ENCODE results near the gene HIP1R.
A peak's percentile ranks its signal among the peaks of the same experiment; 100 is the strongest.

The HIP1R gene

DNA sequence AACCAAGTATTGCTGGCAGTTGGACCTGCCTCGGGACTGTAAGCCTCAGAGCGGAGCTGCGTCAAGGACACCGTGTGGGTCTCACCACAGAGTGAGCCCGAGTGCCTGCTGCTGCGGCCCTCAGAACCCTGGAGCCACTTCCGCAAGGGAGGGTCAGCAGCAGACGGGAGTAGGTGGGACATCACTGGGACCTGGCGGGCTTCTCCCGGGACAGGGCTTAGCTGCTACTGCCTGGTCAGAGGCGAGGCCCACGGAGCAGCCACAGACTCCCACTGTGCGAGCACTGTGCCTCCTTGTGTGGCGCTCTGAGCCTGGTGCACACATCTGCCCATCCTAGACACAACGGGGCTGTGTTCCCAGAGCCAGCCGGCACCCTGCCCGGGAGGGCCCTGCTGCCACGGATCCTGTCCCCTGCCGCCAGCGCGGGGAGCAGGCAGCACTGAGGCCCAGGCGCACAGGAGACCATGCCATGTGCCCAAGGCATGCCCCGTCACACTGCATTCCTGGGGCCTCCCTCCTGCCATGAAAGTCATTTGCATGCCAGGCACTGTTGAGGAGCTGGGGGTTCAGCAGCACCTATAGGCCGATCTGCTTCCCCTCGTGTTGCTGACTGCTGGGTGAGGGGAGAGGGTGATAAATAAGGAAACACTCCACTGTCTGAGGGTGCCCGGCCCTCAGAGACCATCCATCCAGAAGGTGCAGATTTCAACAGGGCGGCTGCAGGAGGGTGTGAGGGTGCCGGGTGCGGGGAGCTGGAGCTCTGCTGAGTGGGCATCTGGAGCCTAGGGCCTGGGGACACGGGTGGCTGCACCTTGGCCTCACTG is 10.0 kb downstream of the HIP1R start:
- DNase-seq = peak; percentile 89 to 99 (median 94)
- intact Hi-C loops (cut with DNase I) = no loop called here

DNA sequence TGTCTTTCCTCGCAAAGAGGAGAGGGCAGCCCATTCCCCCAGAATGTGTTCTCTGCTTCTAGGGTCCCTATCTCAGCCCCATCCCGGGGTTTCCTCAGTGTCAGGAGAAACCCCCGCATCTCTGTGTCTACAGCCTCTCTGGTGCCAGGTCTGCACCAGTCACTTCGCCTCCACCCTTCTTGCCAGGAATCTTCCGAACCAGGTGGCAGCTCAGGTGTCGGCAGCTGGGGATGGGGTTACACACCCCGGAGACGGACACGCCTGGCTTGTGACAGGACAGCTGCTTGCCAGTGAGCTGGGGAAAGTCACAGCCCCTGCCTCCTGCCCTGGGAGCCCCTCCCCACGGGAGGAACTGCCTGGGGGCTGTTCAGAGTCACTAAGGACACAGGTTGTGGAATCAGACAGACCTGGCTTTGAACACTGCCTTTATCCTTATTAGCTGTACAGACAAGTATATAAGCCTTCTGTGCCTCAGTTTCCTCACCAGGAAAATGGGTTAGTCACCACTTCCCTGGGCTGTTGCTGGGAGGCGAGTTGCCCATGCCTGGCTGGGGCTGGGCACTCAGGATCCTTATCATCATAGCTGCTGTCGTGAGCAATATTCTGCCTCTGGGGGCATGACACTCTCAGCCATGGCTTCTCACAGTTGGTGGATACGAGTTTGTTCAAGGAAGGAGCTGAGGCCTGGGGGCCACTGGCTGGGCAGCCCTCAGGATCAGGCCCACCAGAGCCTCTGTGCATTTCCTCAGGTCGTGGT is 10.8 kb downstream of the HIP1R start:
- intact Hi-C loops (cut with DNase I) = no loop called here
- peak in 2 of 10 donors; percentile 76 to 83 for DNase-seq

DNA sequence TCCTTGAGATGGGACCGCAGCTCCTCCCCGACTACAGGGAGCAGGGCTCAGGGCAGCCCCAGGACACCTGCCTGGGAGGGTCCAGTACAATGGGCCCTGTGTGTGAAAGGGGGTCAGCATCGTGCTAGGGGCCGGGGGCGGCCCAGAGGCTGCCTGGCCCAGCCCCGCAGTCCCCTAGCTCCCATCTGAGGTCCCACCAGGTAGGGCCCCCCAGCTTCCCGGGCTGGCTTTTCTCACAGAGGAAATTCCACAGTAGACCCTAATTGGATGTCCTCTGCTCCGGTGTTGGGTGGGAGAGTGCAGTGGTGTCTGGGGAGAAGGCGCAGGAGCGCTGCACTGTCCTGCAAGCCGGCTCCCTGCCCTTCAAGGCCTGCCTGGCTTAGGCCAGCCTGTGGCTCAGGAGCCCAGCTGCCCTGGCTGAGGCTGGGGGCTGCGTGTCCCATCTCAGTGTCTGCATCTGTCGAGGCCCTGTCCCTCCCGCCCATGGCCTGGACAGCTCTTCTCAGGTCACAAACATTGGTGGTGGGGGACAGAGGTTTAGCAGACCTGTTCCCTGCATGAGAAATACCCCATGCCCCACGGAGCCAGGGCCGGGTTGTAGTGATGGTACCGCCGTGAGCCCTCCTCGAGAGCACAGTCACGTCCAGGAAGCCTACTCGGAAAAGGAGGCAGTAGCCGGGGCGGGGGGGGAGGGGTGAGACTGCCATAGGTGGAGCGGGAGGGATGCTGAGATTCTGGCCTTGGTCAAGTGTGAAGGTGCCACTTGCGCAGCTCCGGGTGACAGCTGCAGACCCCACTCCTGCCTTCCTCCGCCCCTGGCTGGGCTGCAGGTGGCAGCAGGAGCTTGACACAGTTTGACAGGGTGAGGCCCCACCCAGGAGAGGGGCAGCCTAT is 11.6 kb downstream of the HIP1R start:
- intact Hi-C loops (cut with DNase I) = no loop called here
- peak in 4 of 10 donors; percentile 14 to 82 (median 50) for DNase-seq

DNA sequence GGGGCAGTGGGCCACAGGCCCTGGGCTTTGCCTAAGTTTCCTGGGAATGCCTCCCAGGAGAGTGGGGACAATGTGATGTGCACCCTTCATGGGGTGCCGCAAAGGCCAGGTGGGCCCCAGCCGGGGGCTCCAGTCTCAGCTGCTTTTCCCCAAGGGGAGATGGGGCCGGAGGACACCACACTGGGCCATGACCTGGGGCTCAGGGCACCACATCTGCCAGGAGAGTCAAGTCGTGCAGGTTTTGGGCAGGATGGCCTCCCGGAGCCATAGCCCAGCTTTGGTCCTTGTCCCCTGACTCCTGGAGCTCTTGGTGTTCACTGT is 12.2 kb downstream of the HIP1R start:
- intact Hi-C loops (cut with DNase I) = no loop called here
- peak in 2 of 10 donors; percentile 54 to 64 for DNase-seq

DNA sequence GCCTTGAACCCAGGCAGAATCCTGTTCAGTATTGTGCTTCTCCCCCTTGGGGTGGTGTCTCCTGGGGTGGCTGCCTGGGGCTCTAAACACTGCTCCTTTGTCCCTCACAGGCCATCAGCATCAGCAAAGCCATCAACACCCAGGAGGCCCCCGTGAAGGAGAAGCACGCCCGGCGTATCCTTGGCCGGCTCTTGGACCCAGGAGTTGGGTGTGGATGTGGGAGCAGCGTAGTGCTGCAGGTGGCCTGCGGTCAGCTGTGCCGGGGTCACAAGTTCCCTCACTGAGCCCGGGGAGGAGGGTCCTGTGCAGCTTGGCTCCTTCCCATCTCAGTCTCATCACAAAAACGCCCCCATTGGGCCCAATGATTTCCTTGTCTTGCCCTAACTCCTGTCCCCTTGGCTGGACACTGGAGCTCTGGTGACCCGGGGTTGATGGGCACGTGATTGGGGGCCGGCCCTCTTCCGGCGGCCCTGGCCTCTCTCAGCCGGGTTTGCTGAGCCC is 12.7 kb downstream of the HIP1R start:
- DNase-seq = peak in 4 of 10 donors; percentile 62 to 94 (median 72)
- intact Hi-C loops (cut with DNase I) = no loop called here

DNA sequence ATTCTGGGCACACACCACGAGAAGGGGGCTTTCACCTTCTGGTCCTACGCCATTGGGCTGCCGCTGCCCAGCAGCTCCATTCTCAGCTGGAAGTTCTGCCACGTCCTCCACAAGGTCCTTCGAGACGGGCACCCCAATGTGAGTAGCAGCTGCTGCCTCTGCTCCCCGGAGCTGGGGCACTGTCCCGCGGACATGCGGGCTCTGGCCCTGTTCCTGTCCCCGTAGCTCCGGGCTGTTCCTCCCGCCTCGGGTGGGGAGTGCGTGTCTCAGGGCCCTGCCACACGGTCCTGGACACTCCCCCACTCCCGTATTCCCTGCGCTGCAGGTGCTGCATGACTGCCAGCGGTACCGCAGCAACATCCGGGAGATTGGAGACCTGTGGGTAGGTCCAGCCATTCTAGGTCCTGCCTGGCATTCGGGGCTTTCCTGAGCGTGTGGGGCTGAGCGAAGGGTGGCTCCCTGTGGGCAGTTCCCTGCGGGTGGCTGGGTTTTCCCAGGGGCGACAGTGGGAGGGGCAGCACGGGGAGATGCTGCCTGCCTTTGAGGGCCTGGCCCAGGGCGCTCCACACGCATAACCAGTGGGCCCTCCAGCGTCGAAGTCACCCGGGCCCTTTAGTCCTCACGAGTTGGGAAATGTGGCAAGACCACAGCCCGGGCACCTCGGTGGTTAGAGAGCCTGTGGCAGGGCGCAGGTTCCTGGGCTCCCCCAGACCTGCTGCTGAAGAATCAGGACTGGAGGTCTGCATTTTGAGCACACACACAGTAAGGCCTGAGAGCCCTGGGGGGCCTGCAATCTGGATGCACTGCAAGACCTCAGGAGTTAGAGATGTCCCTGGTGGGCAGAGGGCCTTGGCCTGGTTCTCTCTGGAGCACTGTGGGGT is 13.5 kb downstream of the HIP1R start:
- intact Hi-C loops (cut with DNase I) = no loop called here

DNA sequence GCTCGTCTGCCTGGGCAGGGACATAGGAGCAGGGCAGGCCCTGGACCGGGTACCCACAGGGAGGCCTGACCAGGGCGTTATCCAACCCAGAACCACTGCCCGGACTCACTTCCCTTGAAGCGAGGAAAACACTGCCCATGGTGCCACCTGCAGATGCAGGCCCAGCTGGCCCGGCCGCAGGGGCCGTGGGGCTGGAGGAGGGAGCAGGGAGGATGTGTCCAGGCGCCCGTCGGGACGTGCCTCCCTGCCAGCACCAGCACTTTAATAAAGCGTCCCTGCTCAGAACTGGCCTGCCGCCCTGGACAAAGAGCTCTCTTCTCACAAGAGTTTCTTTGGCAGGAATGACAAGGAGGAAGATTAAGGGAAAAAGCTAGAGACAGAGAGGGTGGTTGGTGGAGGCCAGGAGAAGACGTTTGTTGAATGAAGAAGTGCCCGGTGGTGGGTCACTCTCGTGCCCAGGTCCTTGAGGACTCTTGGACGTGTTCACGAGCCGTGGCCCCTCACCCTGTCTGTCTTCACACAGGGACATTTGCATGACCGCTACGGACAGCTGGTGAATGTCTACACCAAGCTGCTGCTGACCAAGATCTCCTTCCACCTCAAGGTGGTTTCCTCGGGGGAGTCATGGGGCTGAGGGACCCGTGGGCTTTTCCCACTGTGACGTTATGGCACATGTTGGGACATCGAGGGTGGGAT is 14.2 kb downstream of the HIP1R start:
- peak in 8 of 10 donors; percentile 63 to 94 (median 70) for DNase-seq
- intact Hi-C loops (cut with DNase I) = no loop called here

More for the DNA sequence above, 13.5 kb downstream of the HIP1R start:
- peak in 4 of 10 donors; percentile 21 to 85 (median 65) for DNase-seq

DNA sequence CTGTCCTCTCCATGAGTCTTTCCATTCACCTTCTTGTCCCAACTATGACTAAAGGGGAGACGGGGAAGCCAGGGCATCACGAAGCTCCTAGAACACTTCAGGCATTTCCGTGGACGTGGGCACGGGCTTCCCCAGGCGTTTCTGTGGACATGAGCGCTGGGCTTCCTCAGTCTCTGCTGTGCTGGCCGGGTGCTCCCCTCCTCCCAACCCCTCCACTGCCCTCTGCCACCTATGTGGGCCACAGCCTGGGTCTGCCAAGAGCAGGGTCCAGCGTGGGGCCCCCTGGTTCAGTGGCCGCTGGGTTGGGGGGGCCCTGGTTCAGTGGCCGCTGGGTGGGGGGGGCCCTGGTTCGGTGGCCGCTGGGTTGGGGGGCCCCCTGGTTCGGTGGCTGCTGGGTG is 14.8 kb downstream of the HIP1R start:
- intact Hi-C loops (cut with DNase I) = no loop called here
- DNase-seq = peak in 3 of 10 donors; percentile 48 to 66 (median 54)

DNA sequence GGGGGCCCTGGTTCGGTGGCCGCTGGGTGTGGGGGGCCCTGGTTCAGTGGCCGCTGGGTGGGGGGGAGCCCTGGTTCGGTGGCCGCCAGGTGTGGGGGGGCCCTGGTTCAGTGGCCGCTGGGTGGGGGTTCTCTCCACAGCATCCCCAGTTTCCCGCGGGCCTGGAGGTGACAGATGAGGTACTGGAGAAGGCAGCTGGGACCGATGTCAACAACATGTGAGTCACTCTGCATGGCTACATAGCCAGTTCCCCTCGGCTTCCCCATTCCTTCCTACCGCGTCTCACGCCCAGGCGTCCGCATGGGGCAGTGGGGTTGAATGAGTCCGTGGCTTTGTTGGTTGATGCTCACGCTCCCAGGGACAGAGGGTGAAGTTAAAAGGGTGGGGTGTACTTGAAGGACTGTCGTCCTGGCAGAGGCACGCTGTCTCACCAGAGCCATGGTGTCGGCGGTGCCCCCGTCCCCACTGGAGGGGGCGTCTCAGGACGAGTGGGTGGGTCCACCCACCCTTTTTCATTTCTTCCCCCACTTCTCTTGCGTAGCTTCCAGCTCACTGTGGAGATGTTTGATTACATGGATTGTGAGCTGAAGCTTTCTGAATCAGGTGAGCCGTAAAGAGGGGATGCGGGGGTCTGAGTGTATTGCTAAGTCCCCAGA is 15.6 kb downstream of the HIP1R start:
- DNase-seq = peak in 4 of 10 donors; percentile 17 to 63 (median 56)
- intact Hi-C loops (cut with DNase I) = no loop called here

DNA sequence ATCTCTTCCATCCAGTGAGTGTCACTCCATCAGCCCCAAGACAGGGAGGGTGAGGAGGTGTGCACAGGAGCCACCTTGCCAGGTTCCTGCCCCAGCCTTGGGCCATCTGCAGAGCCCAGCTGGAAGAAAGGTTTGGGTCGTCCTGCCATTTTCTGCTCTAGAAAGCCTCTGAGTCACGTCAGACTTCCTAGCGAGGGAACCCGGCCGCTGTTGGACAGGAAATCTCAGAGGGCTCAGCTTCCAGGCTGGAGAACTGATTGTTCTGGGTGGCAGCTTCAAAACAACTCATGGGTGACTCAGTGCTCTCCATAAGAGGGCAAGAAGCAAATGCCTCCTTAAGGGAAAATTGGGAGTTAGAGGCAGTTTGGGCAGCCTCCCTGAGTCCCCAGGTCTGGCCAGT is 16.6 kb downstream of the HIP1R start:
- DNase-seq = peak in 4 of 10 donors; percentile 42 to 90 (median 82)
- intact Hi-C loops (cut with DNase I) = no loop called here

DNA sequence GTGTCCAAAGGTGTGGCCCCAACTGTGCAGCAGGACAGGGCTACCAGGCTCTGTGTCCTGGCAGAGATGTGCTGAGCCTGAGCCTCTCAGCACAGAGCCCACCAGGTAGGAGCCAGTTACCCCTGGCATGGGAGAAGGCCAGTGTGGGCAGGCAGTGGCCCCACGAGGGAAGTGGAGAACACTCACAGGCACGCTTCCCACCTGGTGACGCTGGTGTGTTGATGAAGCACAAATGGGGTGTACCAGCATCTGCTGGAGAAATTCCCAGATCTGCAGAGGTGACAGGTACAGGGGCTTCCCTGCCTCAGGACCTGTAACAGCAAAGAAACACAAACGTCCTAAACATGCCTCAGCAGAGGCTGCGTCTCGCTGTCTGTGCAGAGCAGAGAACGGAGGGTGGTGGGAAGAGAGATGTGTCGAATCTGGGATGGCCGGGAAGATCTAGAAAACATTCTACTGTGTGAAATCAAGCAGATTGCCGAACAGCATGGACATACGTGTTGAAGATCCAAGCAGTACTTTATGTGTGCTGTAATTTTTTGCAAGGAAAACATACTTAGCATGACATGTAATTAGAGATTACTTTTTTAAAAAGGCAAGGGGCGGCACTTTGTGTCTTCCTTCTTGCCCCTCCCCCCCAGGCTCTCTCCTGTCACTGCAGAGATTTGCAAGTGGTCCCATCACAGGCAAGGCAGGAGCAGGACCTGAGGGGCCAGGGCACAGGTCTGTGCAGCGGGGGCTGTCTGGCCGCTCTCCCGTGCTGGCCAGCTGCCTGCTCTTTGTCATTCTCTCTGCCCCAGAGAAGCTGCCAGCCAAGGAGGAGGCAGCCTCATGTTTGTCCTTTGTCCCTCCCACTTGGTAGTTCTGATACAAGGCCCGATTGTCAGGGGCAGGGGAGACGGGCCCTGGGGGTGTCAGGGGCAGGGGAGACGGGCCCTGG is 17.3 kb downstream of the HIP1R start:
- DNase-seq = peak in 8 of 10 donors; percentile 67 to 96 (median 86)
- intact Hi-C loops (cut with DNase I) = no loop called here

DNA sequence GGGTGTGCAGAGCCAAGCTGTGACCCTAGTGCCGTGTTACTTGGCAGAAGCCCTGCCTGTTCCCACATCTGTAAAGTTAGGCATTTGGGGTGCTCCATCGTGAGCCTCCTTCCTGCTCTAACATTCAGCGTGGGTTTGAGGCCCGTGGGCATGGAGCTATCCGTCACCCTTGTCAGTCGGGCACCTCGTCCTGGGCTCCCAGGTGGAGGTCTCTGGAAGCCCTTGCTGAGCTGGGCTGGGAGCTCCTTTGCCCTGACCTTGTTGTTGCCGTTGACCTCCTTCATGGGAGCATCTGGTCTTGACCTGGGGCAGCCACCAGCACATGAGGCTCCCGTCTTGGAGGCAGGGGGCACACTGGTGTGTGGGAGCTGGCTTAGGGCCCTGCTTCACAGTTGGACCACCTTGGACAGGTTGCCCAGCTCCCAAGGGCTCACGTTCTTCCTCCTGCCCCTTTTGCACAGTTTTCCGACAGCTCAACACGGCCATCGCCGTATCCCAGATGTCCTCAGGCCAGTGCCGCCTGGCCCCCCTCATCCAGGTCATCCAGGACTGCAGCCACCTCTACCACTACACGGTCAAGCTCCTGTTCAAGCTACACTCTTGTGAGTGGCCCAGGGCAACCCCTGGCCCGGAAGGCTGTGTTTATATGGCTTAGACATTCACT is 18.5 kb downstream of the HIP1R start:
- intact Hi-C loops (cut with DNase I) = no loop called here

DNA sequence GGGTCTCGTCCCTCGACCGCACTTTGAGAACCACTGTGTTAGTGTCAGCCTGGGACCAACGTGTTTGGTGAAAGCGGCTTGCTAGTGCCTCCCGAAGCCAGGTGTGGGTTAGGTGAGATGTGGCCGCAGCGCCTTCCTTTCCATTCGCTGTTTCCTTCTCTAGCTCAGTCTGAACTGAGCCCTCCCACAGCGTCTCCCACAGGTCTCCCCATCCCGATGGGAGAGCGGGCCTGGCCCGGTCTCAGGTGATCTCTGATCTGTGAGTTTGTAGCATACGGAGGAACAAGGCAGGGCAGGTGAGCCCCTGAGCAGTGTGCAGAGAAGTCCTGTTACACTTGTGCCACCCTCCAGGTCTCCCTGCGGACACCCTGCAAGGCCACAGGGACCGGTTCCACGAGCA is 19.3 kb downstream of the HIP1R start:
- peak in 1 of 10 donors; percentile 40 for DNase-seq

More for the DNA sequence above, 18.5 kb downstream of the HIP1R start:
- peak in 4 of 10 donors; percentile 10 to 78 (median 69) for DNase-seq

DNA sequence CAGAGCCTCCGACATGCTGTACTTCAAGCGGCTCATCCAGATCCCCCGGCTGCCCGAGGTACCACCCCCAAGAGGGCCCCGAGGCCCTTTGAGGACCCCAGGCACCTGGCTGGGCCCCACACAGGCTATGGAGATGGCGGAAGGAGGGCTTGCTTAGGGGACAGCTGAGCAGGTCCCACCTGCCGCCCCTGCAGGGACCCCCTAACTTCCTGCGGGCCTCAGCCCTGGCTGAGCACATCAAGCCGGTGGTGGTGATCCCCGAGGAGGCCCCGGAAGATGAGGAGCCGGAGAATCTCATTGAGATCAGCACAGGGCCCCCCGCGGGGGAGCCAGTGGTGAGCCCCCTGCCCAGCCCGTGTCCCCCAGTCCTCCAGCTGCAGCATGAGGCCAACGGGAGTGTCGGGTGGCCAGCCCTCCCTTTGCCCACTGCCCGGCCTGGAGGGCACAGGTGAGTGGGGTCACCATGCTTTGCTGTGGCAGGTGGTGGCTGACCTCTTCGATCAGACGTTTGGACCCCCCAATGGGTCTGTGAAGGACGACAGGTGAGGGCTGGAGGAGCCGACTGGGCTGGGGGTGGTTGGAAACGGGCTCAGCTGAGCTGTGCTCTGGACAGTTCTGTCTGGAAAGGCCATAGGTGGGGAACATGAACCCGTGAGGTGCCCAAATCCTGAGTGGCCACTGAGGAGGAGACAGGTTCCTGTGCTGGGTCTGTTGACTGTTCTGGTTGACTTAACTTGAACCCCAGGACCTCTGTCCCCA is 20.0 kb downstream of the HIP1R start:
- intact Hi-C loops (cut with DNase I) = no loop called here
- DNase-seq = peak in 3 of 10 donors; percentile 60 to 76 (median 71)

More for the DNA sequence above, 19.3 kb downstream of the HIP1R start:
- intact Hi-C loops (cut with DNase I) = no loop called here

DNA sequence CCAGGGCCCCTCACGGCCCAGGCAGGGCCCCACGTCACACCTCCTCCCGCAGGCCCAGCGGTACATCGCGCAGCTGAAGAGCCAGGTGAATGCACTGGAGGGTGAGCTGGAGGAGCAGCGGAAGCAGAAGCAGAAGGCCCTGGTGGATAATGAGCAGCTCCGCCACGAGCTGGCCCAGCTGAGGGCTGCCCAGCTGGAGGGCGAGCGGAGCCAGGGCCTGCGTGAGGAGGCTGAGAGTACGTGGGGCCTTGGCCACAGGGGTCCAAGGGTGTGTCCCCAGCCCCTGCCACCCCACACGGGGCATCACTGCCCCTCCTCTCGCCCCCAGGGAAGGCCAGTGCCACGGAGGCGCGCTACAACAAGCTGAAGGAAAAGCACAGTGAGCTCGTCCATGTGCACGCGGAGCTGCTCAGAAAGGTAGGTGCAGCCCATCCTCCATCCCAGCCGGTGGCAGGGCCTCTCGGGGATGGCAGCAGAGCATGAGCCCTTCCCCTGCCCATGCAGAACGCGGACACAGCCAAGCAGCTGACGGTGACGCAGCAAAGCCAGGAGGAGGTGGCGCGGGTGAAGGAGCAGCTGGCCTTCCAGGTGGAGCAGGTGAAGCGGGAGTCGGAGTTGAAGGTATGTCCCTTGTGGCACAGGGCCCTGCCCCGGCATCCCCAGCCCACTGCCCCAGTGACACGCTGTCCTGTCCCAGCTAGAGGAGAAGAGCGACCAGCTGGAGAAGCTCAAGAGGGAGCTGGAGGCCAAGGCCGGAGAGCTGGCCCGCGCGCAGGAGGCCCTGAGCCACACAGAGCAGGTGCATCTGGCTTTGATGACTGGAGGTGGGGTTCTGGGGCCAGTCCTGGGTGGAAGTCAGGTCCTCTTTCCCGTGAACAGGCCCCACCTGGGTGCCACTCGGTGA is 20.9 kb downstream of the HIP1R start:
- peak in 4 of 10 donors; percentile 12 to 84 (median 76) for DNase-seq
- intact Hi-C loops (cut with DNase I) = no loop called here
